Measurements from ENCODE around the gene CNNM2.
"Not testable (repeated sequence)": the region's sequence is repeated elsewhere in the genome, so short reads cannot be mapped to it uniquely, and the experiment has no call there.

The CNNM2 gene

GRCh38 chr10:102923601-102924000 lies 5.5 kb downstream of the CNNM2 start:
- no peak for DNase-seq (ENCODE audit: low spot score)
- FAIRE-seq = no peak

GRCh38 chr10:102926842-102927241 lies 8.7 kb downstream of the CNNM2 start:
- FAIRE-seq (no peak), DNase-seq (ENCODE audit: low spot score) (no peak)

- FAIRE-seq (no peak), DNase-seq (ENCODE audit: low spot score) (no peak)
These were observed 9.4 kb downstream of the CNNM2 start for GRCh38 chr10:102927311-102928010.

GRCh38 chr10:102928442-102928841 lies 10.3 kb downstream of the CNNM2 start:
- DNase-seq (ENCODE audit: low spot score); FAIRE-seq: not testable (repeated sequence)

- DNase-seq (ENCODE audit: low spot score) (no peak), FAIRE-seq (no peak)
These were observed 12.6 kb downstream of the CNNM2 start for GRCh38 chr10:102930720-102931119.

GRCh38 chr10:102931643-102932042 lies 13.5 kb downstream of the CNNM2 start:
- DNase-seq (ENCODE audit: low spot score) = no peak
- no peak for FAIRE-seq

GRCh38 chr10:102935505-102935904 lies 17.4 kb downstream of the CNNM2 start:
- no peak for FAIRE-seq
- no peak for DNase-seq (ENCODE audit: low spot score)

GRCh38 chr10:102935939-102936605 lies 18.0 kb downstream of the CNNM2 start:
- DNase-seq (ENCODE audit: low spot score) (no peak), FAIRE-seq (no peak)

- no peak for DNase-seq (ENCODE audit: low spot score)
- no peak for FAIRE-seq
These were observed 23.3 kb downstream of the CNNM2 start for GRCh38 chr10:102941401-102941800.

GRCh38 chr10:102945449-102945848 lies 27.4 kb downstream of the CNNM2 start:
- no peak for FAIRE-seq
- DNase-seq (ENCODE audit: low spot score) = no peak

- no peak for FAIRE-seq
- DNase-seq (ENCODE audit: low spot score) = no peak
These were observed 27.9 kb downstream of the CNNM2 start for GRCh38 chr10:102945962-102946361.

- FAIRE-seq (no peak), DNase-seq (ENCODE audit: low spot score) (no peak)
These were observed 28.9 kb downstream of the CNNM2 start for GRCh38 chr10:102946992-102947391.

GRCh38 chr10:102948176-102948575 lies 30.1 kb downstream of the CNNM2 start:
- FAIRE-seq (no peak), DNase-seq (ENCODE audit: low spot score) (no peak)

GRCh38 chr10:102948786-102949185 lies 30.7 kb downstream of the CNNM2 start:
- FAIRE-seq (no peak), DNase-seq (ENCODE audit: low spot score) (no peak)

- no peak for FAIRE-seq
- no peak for DNase-seq (ENCODE audit: low spot score)
These were observed 31.8 kb downstream of the CNNM2 start for GRCh38 chr10:102949916-102950315.

- FAIRE-seq (no peak), DNase-seq (ENCODE audit: low spot score) (no peak)
These were observed 33.2 kb downstream of the CNNM2 start for GRCh38 chr10:102951316-102951715.

- DNase-seq (ENCODE audit: low spot score) = no peak
- FAIRE-seq = no peak
These were observed 41.3 kb downstream of the CNNM2 start for GRCh38 chr10:102959360-102959759.

GRCh38 chr10:102960157-102960556 lies 42.1 kb downstream of the CNNM2 start:
- DNase-seq (ENCODE audit: low spot score) = no peak
- FAIRE-seq = no peak

GRCh38 chr10:102962267-102962666 lies 44.2 kb downstream of the CNNM2 start:
- no peak for FAIRE-seq

GRCh38 chr10:102962951-102963755 lies 45.1 kb downstream of the CNNM2 start:
- peak; percentile 3 for DNase-seq (ENCODE audit: low spot score)
- FAIRE-seq = no peak

More at GRCh38 chr10:102962267-102962666, 44.2 kb downstream of the CNNM2 start:
- DNase-seq (ENCODE audit: low spot score) = no peak

GRCh38 chr10:102963756-102964025 lies 45.6 kb downstream of the CNNM2 start:
- FAIRE-seq = no peak
- no peak for DNase-seq (ENCODE audit: low spot score)

- DNase-seq (ENCODE audit: low spot score); FAIRE-seq: not testable (repeated sequence)
These were observed 46.0 kb downstream of the CNNM2 start for GRCh38 chr10:102964064-102964463.
